ENCODE results near the gene ADAMTS17.

DNA sequence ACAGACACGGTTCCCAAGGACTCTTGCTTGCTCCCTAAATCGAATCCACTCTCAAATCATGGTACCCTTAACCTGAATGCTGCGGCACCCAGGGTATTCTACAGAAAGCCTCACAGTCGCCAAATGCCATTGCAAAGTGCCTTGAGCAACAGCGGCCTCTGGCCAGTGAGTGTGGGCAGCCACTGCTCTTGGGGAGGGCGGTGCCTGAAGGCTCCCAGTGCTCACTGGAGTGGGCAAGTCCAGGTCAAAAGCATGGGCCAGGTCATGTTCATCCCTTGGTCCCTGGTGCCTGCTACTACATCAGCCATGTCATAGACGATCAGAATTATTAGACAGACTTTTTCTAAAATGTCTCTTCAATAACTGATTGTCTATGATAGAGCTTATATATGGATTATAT is 82.5 kb downstream of the ADAMTS17 start:
- TF ChIP-seq, protein P1, sequence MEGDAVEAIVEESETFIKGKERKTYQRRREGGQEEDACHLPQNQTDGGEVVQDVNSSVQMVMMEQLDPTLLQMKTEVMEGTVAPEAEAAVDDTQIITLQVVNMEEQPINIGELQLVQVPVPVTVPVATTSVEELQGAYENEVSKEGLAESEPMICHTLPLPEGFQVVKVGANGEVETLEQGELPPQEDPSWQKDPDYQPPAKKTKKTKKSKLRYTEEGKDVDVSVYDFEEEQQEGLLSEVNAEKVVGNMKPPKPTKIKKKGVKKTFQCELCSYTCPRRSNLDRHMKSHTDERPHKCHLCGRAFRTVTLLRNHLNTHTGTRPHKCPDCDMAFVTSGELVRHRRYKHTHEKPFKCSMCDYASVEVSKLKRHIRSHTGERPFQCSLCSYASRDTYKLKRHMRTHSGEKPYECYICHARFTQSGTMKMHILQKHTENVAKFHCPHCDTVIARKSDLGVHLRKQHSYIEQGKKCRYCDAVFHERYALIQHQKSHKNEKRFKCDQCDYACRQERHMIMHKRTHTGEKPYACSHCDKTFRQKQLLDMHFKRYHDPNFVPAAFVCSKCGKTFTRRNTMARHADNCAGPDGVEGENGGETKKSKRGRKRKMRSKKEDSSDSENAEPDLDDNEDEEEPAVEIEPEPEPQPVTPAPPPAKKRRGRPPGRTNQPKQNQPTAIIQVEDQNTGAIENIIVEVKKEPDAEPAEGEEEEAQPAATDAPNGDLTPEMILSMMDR (conservative IDR thresholded peaks at IDR 0.05) = no peak
- no peak for TF ChIP-seq ZFX (IDR thresholded peaks at IDR 0.05)
